Dendritic cell treated with granulocyte-macrophage colony-stimulating factor and Interleukin-4, amounts not matched to agents 40 ng/mL and 50 ng/mL, for 4 days (primary cell): ENCODE data around the gene TBC1D8.

ENCODE experiments used
- H3K27ac Mint-ChIP-seq: one replicate; pipeline ENCODE4 v1.8.0; 2022; ENCODE audit warnings: mild to moderate bottlenecking, mixed read lengths
- H3K27me3 Mint-ChIP-seq: one replicate; pipeline ENCODE4 v1.8.0; 2022; ENCODE audit warnings: mild to moderate bottlenecking, mixed read lengths
- H3K36me3 Mint-ChIP-seq: one replicate; pipeline ENCODE4 v1.8.0; 2022; ENCODE audit warnings: low read depth, mixed read lengths
- H3K4me1 Mint-ChIP-seq: one replicate; pipeline ENCODE4 v1.8.0; 2022; ENCODE audit warnings: low read depth, mixed read lengths
- H3K4me3 Mint-ChIP-seq: one replicate; pipeline ENCODE4 v1.8.0; 2022; ENCODE audit warnings: mild to moderate bottlenecking, moderate library complexity, mixed read lengths
- H3K9me3 Mint-ChIP-seq: one replicate; pipeline ENCODE4 v1.8.0; 2022; ENCODE audit warnings: mixed read lengths
- intact Hi-C: fragments of 100-400 bp; cut with micrococcal nuclease; formaldehyde crosslinking; loops from one replicate; pipeline ENCODE4 v1.15.0; 2022

TBC1D8 gene

DNA sequence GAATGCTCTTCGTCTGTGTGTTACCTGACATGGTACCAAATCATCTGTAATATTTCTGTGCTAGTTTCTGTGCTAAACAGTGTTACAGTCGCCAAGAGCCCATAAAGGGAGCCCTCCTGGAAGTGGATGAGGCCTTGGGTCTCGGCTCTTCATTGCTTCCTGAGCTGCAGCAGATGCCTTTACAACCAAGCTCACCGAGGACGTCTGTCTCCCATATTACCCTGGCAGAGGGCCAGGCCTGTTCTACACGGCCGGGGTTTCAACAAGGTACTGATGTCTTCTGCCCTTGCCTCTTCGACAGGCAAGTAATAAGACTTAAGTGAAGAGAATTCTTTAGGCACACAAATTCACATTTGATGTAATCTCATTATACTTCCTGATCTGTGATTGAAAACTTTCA lies 132.2 kb downstream of the TBC1D8 start:
- intact Hi-C loops = loop anchor here (10.0 kb wide), 1 partner anchor 96 kb away; no protein-coding TSS in a partner anchor

GRCh38 chr2:101017371-101017770 lies 133.8 kb downstream of the TBC1D8 start:
- H3K36me3 Mint-ChIP-seq = peaks cover 62% of the 10 kb centered on the region
- no peak overlapping the region for H3K4me3 Mint-ChIP-seq
- no peak overlapping the region for H3K27ac Mint-ChIP-seq
- no peaks in the 10 kb centered on the region for H3K27me3 Mint-ChIP-seq
- H3K9me3 Mint-ChIP-seq = no peaks in the 10 kb centered on the region
- intact Hi-C loops = loop anchor here (10.0 kb wide), 1 partner anchor 97 kb away; no protein-coding TSS in a partner anchor
- peaks cover 6% of the 10 kb centered on the region for H3K4me1 Mint-ChIP-seq

More for the DNA sequence above, 132.2 kb downstream of the TBC1D8 start:
- peaks cover 55% of the 10 kb centered on the region for H3K36me3 Mint-ChIP-seq
- H3K4me1 Mint-ChIP-seq = no peaks in the 10 kb centered on the region
- H3K27me3 Mint-ChIP-seq = no peaks in the 10 kb centered on the region
- no peaks in the 10 kb centered on the region for H3K9me3 Mint-ChIP-seq
- no peak overlapping the region for H3K27ac Mint-ChIP-seq
- no peak overlapping the region for H3K4me3 Mint-ChIP-seq

GRCh38 chr2:101014264-101014857 lies 136.8 kb downstream of the TBC1D8 start:
- Mint-ChIP-seq H3K27me3 (no peaks in the 10 kb centered on the region), H3K4me3 (no peak overlapping the region), H3K9me3 (no peaks in the 10 kb centered on the region), H3K36me3 (peaks cover 60% of the 10 kb centered on the region), H3K4me1 (peaks cover 20% of the 10 kb centered on the region), H3K27ac (no peak overlapping the region)
- intact Hi-C loops = loop anchor here (10.0 kb wide), 1 partner anchor 100 kb away; no protein-coding TSS in a partner anchor

- peaks cover 63% of the 10 kb centered on the region for H3K36me3 Mint-ChIP-seq
- H3K27me3 Mint-ChIP-seq = no peaks in the 10 kb centered on the region
- peak overlapping the region; percentile 39 for H3K27ac Mint-ChIP-seq
- H3K4me3 Mint-ChIP-seq = no peak overlapping the region
- no peaks in the 10 kb centered on the region for H3K9me3 Mint-ChIP-seq
- intact Hi-C loops = loop anchor here (1.0 to 10.0 kb wide), 3 partner anchors 102 to 193 kb away; no protein-coding TSS in a partner anchor
- peaks cover 34% of the 10 kb centered on the region for H3K4me1 Mint-ChIP-seq
Observed at GRCh38 chr2:101012706-101013181, 138.4 kb downstream of the TBC1D8 start.

DNA sequence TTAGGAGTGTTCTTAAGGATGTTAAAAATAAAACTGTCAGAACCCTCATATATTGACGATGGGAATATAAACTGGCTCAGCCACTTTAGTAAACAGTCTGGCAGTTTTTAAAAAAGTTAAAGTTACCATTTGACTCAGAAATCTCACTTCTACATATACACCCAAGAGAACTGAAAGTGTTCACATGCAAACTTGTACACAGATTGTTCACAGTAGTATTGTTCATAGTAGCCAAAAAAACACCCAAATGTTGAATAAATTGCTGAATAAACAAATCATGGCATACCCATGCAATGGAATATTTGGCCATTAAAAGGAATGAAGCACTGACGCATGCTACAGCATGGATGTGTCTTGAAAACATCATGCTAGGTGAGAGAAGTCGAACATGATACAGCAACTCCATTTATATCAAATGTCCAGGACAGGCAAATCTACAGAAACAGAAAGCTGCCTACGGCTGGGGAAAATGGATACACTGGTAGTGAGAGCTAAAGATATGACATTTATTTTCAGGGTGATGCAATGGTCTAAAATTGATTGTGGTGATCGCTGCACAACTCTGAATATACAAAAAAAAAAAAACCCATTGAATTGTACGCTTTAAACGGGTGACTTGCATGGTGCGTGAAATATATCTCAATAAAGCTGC lies 139.0 kb downstream of the TBC1D8 start:
- Mint-ChIP-seq H3K27ac (peak overlapping the region; percentile 39), H3K9me3 (no peaks in the 10 kb centered on the region), H3K27me3 (no peaks in the 10 kb centered on the region), H3K4me1 (peaks cover 35% of the 10 kb centered on the region), H3K36me3 (peaks cover 69% of the 10 kb centered on the region), H3K4me3 (no peak overlapping the region)
- intact Hi-C loops = loop anchor here (1.0 to 10.0 kb wide), 3 partner anchors 103 to 193 kb away; no protein-coding TSS in a partner anchor

GRCh38 chr2:101011152-101011551 lies 140.0 kb downstream of the TBC1D8 start:
- no peaks in the 10 kb centered on the region for H3K27me3 Mint-ChIP-seq
- peak overlapping the region; percentile 61 for H3K27ac Mint-ChIP-seq
- intact Hi-C loops = loop anchor here (10.0 kb wide), 1 partner anchor 104 kb away; no protein-coding TSS in a partner anchor
- peaks cover 79% of the 10 kb centered on the region for H3K36me3 Mint-ChIP-seq
- H3K4me3 Mint-ChIP-seq = no peak overlapping the region
- H3K9me3 Mint-ChIP-seq = no peaks in the 10 kb centered on the region
- H3K4me1 Mint-ChIP-seq = peaks cover 36% of the 10 kb centered on the region

GRCh38 chr2:101007415-101008345 lies 143.5 kb downstream of the TBC1D8 start:
- peaks cover 69% of the 10 kb centered on the region for H3K4me1 Mint-ChIP-seq
- no peaks in the 10 kb centered on the region for H3K9me3 Mint-ChIP-seq
- H3K27me3 Mint-ChIP-seq = no peaks in the 10 kb centered on the region
- no peak overlapping the region for H3K4me3 Mint-ChIP-seq
- H3K27ac Mint-ChIP-seq = no peak overlapping the region
- intact Hi-C loops = no loop called here
- peaks cover 97% of the 10 kb centered on the region for H3K36me3 Mint-ChIP-seq

- Mint-ChIP-seq H3K27me3 (no peaks in the 10 kb centered on the region), H3K4me3 (no peak overlapping the region), H3K36me3 (peaks cover 96% of the 10 kb centered on the region), H3K27ac (no peak overlapping the region), H3K4me1 (peaks cover 63% of the 10 kb centered on the region), H3K9me3 (no peaks in the 10 kb centered on the region)
- intact Hi-C loops = no loop called here
Observed at GRCh38 chr2:101006065-101006715, 145.0 kb downstream of the TBC1D8 start.

DNA sequence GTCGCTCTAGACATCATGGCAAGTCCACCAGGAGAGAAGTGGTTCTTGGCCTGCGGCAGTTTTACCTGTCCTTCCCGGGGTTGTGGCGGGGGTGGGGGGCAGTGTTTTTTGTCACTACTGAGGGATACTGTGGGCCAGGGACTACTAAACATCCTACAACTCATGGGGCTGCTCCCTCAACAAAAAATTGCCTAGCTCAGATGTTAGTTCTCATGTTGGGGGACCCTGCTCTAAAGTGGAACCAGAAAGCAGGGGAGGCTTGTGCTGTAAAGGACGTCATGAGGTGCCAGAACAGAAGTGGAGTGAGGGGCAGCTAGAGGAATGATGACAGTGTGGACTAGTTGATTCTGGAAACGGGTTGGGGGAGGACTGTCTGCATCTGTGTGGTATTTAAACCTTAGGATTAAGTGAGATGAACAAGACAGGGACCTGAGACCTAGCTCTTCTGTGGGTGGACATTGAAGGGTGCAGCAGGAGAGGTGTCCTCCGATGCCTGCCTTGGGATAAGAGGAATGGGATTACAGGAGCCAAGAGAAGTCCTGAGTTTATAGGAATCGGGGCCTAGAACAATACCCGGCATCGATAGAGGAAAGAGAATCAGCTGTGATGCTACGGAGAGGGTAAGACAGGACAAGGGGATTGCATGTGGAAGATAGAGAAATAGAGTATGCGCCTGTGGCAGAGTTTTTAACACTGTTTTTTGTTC lies 146.4 kb downstream of the TBC1D8 start:
- peak overlapping the region; percentile 65 for H3K27ac Mint-ChIP-seq
- H3K36me3 Mint-ChIP-seq = peaks cover 82% of the 10 kb centered on the region
- intact Hi-C loops = no loop called here
- peaks cover 59% of the 10 kb centered on the region for H3K4me1 Mint-ChIP-seq
- H3K9me3 Mint-ChIP-seq = no peaks in the 10 kb centered on the region
- H3K4me3 Mint-ChIP-seq = no peak overlapping the region
- peaks cover under 1% of the 10 kb centered on the region for H3K27me3 Mint-ChIP-seq

DNA sequence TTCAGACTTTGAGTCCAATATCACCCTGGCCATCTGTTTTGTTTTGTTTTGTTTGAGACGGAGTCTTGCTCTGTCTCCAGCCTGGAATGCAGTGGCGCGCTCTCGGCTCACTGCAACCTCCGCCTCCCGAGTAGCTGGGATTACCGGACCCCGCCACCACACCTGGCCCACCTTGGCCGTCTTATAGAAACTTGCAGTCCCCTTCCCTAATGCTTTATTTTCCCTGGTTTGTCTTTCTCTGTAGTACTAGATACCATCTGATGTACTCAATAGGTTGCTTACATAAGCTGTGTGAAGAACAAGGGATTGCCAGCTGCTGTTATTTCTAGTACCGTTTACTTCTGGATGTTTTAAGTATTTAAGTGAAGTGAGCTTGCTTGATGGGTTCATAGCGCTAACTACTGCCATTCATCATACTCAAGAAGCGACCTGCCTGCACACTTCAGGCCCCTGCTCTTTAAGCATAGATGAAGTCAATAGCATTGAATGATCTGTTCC lies 147.9 kb downstream of the TBC1D8 start:
- Mint-ChIP-seq H3K9me3 (no peaks in the 10 kb centered on the region), H3K4me1 (peaks cover 52% of the 10 kb centered on the region), H3K36me3 (peaks cover 68% of the 10 kb centered on the region)

GRCh38 chr2:101002562-101003277 lies 148.5 kb downstream of the TBC1D8 start:
- intact Hi-C loops = loop anchor here (2.0 kb wide), 1 partner anchor 440 kb away; the partner anchor contains the start of gene PDCL3
- no peaks in the 10 kb centered on the region for H3K9me3 Mint-ChIP-seq
- peaks cover 5% of the 10 kb centered on the region for H3K27me3 Mint-ChIP-seq
- peaks cover 45% of the 10 kb centered on the region for H3K4me1 Mint-ChIP-seq
- H3K27ac Mint-ChIP-seq = peak overlapping the region; percentile 92
- H3K36me3 Mint-ChIP-seq = peaks cover 62% of the 10 kb centered on the region
- peak overlapping the region; percentile 97 for H3K4me3 Mint-ChIP-seq

More for the DNA sequence above, 147.9 kb downstream of the TBC1D8 start:
- H3K27ac Mint-ChIP-seq = peak overlapping the region; percentile 92
- peaks cover 5% of the 10 kb centered on the region for H3K27me3 Mint-ChIP-seq
- peak overlapping the region; percentile 97 for H3K4me3 Mint-ChIP-seq
- intact Hi-C loops = loop anchor here (2.0 kb wide), 1 partner anchor 441 kb away; the partner anchor contains the start of gene PDCL3
